Progenitor cell of endocrine pancreas (in vitro differentiated cells): ENCODE results near the gene GALNT16. TPM values are rescaled to one million over a fixed set of nuclear protein-coding genes. Genes with fewer than 3 reads are reported as not detected.
"Not testable (repeated sequence)": the region's sequence is repeated elsewhere in the genome, so short reads cannot be mapped to it uniquely, and the experiment has no call there.

Experiments used
- DNase-seq: peaks from one replicate; pipeline ENCODE4 v3.0.0; 2021; ENCODE audit warnings: low spot score; ENCODE audit not compliant: unreplicated experiment
- H3K27ac Mint-ChIP-seq: 2 replicates; pipeline ENCODE4 v1.8.0; 2021; ENCODE audit warnings: mild to moderate bottlenecking, moderate library complexity, mixed read lengths
- H3K27me3 Mint-ChIP-seq: 2 replicates; pipeline ENCODE4 v1.8.0; 2021; ENCODE audit warnings: mixed read lengths
- H3K36me3 Mint-ChIP-seq: 2 replicates; pipeline ENCODE4 v1.8.0; 2022; ENCODE audit warnings: mixed read lengths; ENCODE audit not compliant: insufficient read depth
- H3K4me1 Mint-ChIP-seq: 2 replicates; pipeline ENCODE4 v1.8.0; 2021; ENCODE audit warnings: low read depth, mixed read lengths
- H3K4me3 Mint-ChIP-seq: 2 replicates; pipeline ENCODE4 v1.8.0; 2021; ENCODE audit warnings: low read depth, mild to moderate bottlenecking, moderate library complexity, mixed read lengths
- H3K9me3 Mint-ChIP-seq: 2 replicates; pipeline ENCODE4 v1.8.0; 2021; ENCODE audit warnings: low read depth, mixed read lengths
- CTCF ChIP-seq: fragments of 200-600 bp; sonication (generic); IDR thresholded peaks from one replicate; pipeline ENCODE4 v1.5.0; 2021; ENCODE audit warnings: antibody characterized with exemption, mild to moderate bottlenecking; ENCODE audit not compliant: unreplicated experiment
- total RNA-seq: library from RNA; stranded (reverse); gene quantifications from 2 replicates; pipeline ENCODE4 v1.2.1, GENCODE V29; 2021

Gene GALNT16
- total RNA-seq, 1 donor from 2014 or later = 12.7 TPM

DNA sequence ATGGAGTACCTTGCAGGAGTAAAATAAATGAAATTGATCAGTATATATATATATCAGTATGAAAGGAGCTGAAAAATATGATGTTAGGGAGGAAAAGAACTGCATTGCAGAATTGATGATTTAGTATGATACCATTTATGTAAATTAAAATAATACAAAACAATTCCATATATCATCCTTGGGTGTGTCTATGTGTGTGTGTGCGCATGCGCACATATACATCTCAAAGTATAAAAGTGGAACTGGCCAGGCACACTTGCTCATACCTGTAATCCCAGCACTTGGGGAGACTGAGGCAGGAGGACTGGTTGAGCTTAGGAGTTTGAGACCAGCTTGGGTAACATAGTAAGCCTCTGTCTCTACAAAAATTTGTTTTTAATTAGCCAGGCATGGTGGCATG lies 15.4 kb downstream of the GALNT16 start:
- H3K4me3 Mint-ChIP-seq = no peak overlapping the region
- no peaks in the 10 kb centered on the region for H3K27me3 Mint-ChIP-seq
- no peak for TF ChIP-seq CTCF
- H3K27ac Mint-ChIP-seq = no peak overlapping the region
- no peak for DNase-seq
- H3K4me1 Mint-ChIP-seq = no peaks in the 10 kb centered on the region
- H3K9me3 Mint-ChIP-seq = no peaks in the 10 kb centered on the region
- peaks cover 4% of the 10 kb centered on the region for H3K36me3 Mint-ChIP-seq

DNA sequence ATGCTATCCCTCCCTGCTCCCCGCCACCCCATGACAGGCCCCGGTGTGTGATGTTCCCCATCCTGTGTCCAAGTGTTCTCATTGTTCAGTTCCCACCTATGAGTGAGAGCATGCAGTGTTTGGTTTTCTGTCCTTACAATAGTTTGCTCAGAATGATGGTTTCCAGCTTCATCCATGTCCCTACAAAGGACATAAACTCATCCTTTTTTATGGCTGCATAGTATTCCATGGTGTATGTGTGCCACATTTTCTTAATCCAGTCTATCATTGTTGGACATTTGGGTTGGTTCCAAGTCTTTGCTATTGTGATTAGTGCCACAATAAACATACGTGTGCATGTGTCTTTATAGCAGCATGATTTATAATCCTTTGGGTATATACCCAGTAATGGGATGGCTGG lies 17.4 kb downstream of the GALNT16 start:
- not testable (repeated sequence) for H3K27me3 Mint-ChIP-seq, H3K4me3 Mint-ChIP-seq, H3K9me3 Mint-ChIP-seq, H3K36me3 Mint-ChIP-seq, DNase-seq, H3K27ac Mint-ChIP-seq, H3K4me1 Mint-ChIP-seq

GRCh38 chr14:69280746-69281291 lies 20.9 kb downstream of the GALNT16 start:
- TF ChIP-seq CTCF = no peak
- H3K4me1 Mint-ChIP-seq = no peaks in the 10 kb centered on the region
- no peak overlapping the region for H3K4me3 Mint-ChIP-seq
- H3K27me3 Mint-ChIP-seq = no peaks in the 10 kb centered on the region
- H3K9me3 Mint-ChIP-seq = no peaks in the 10 kb centered on the region
- peaks cover 4% of the 10 kb centered on the region for H3K36me3 Mint-ChIP-seq
- no peak overlapping the region for H3K27ac Mint-ChIP-seq
- no peak for DNase-seq

DNA sequence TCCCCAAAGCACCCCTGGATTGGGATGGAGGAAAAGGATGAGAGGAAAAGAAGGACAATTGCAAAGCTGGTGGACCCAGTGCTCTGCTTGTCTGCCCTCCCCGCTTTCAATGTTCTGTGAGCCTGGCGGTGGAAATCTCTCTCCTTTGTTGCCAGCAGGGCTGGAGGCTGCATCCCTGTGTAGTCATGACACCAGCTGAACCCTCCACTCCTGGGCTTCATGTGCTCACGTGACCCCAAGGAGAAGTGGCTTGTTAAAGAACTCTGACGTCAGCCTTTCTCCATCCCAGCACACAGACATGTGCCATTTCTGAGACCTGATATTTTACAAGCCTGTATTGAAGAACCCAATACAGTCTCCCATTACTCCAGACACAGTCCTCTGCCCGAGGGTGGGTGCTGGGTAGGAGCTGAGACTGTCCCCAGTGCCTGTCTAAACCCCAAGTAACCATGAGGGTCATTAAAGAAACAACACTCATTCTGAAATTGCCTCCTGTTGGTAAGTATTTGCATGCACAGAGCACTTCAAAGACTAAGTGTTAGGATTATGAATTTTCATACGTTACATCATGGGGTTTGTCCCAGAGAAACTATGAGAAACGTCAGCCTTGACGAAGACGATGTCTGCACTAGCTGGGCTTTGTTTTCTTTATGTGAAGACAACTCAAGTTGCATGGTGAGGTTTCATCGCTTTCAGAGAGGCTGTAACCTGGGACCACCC lies 21.7 kb downstream of the GALNT16 start:
- no peak overlapping the region for H3K27ac Mint-ChIP-seq
- no peak for DNase-seq

DNA sequence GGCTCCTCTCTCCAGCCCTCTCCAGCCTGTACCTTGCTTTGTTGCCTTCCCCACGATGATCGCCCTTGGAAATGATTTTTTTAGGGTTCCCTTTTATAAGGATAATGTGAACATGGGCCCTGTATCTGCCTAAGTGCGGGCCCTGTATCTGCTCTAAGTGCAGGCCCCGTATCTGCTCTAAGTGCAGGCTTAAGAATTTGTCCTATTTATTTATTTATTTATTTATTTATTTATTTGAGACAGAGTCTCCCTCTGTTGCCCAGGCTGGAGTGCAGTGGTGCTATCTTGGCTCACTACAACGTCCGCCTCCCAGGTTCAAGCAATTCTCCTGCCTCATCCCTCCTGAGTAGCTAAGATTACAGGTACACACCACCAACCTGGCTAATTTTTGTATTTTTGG lies 22.5 kb downstream of the GALNT16 start:
- no peak for TF ChIP-seq CTCF
- peaks cover 1% of the 10 kb centered on the region for H3K4me1 Mint-ChIP-seq
- no peak for DNase-seq
- no peak overlapping the region for H3K27ac Mint-ChIP-seq
- H3K9me3 Mint-ChIP-seq = no peaks in the 10 kb centered on the region
- no peak overlapping the region for H3K4me3 Mint-ChIP-seq
- no peaks in the 10 kb centered on the region for H3K27me3 Mint-ChIP-seq
- H3K36me3 Mint-ChIP-seq = no peaks in the 10 kb centered on the region

More for the DNA sequence above, 21.7 kb downstream of the GALNT16 start:
- no peaks in the 10 kb centered on the region for H3K27me3 Mint-ChIP-seq
- no peak for TF ChIP-seq CTCF
- H3K4me1 Mint-ChIP-seq = no peaks in the 10 kb centered on the region
- H3K4me3 Mint-ChIP-seq = no peak overlapping the region
- H3K9me3 Mint-ChIP-seq = no peaks in the 10 kb centered on the region
- H3K36me3 Mint-ChIP-seq = peaks cover 4% of the 10 kb centered on the region

DNA sequence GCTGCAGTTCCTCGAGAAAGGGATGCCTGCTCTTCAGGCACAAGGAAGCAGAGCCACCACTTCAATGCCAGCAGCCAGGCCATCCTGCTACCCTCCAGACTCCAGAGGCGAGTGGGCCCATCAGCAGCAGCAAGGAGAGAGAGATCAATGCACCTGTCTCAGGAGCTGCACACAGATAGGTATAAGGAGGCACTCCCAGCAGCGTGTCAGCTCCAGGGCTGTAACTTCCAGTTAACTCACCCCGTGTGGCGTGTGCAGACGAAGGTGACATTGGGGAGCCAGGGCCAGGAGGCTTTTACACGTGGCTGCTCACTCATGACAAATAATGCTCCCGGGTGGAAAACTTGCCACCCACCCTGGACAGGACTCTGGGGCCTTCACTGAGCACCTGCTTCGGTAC lies 24.2 kb downstream of the GALNT16 start:
- Mint-ChIP-seq H3K36me3 (no peaks in the 10 kb centered on the region), H3K27ac (no peak overlapping the region), H3K4me3 (no peak overlapping the region), H3K4me1 (peaks cover 6% of the 10 kb centered on the region), H3K27me3 (no peaks in the 10 kb centered on the region), H3K9me3 (no peaks in the 10 kb centered on the region)
- DNase-seq = no peak
- no peak for TF ChIP-seq CTCF
